ENCODE measurements around the gene CDH10.

CDH10 gene

GRCh38 chr5:24595329-24595728, 49.4 kb downstream of the CDH10 start:
- no peak for DNase-seq

- DNase-seq: no peak
Measured at GRCh38 chr5:24591426-24591825, 53.4 kb downstream of the CDH10 start.

- no peak for DNase-seq
Measured at GRCh38 chr5:24589566-24589965, 55.2 kb downstream of the CDH10 start.

- DNase-seq: no peak
Measured at GRCh38 chr5:24585751-24586150, 59.0 kb downstream of the CDH10 start.

- DNase-seq: no peak
Measured at GRCh38 chr5:24571302-24571701, 73.5 kb downstream of the CDH10 start.

- DNase-seq: no peak
Measured at GRCh38 chr5:24566933-24567332, 77.8 kb downstream of the CDH10 start.

- no peak for DNase-seq
Measured at GRCh38 chr5:24555229-24555628, 89.5 kb downstream of the CDH10 start.

GRCh38 chr5:24547132-24547531, 97.6 kb downstream of the CDH10 start:
- no peak for DNase-seq

- DNase-seq: no peak
Measured at GRCh38 chr5:24539613-24540012, 105.2 kb downstream of the CDH10 start.

- DNase-seq: no peak
Measured at GRCh38 chr5:24538346-24538745, 106.4 kb downstream of the CDH10 start.

GRCh38 chr5:24535646-24536045, 109.1 kb downstream of the CDH10 start:
- DNase-seq: no peak

GRCh38 chr5:24530906-24531305, 113.9 kb downstream of the CDH10 start:
- no peak for DNase-seq

GRCh38 chr5:24525414-24525813, 119.4 kb downstream of the CDH10 start:
- DNase-seq: no peak

- no peak for DNase-seq
Measured at GRCh38 chr5:24512423-24512822, 132.4 kb downstream of the CDH10 start.

GRCh38 chr5:24510523-24510988, 134.2 kb downstream of the CDH10 start:
- DNase-seq: no peak

- DNase-seq: no peak
Measured at GRCh38 chr5:24509943-24510342, 134.8 kb downstream of the CDH10 start.

- DNase-seq: no peak
Measured at GRCh38 chr5:24505258-24505657, 139.5 kb downstream of the CDH10 start.

- DNase-seq: no peak
Measured at GRCh38 chr5:24497591-24498157, 147.1 kb downstream of the CDH10 start.

GRCh38 chr5:24497145-24497544, 147.6 kb downstream of the CDH10 start:
- DNase-seq: no peak

GRCh38 chr5:24496268-24496667, 148.5 kb downstream of the CDH10 start:
- DNase-seq: no peak

- DNase-seq: no peak
Measured at GRCh38 chr5:24492229-24492628, 152.5 kb downstream of the CDH10 start.

- DNase-seq: no peak
Measured at GRCh38 chr5:24491490-24491889, 153.3 kb downstream of the CDH10 start.

- DNase-seq: no peak
Measured at GRCh38 chr5:24487368-24488229, 157.2 kb downstream of the CDH10 start.

GRCh38 chr5:24480952-24481351, 163.8 kb downstream of the CDH10 start:
- DNase-seq: no peak

GRCh38 chr5:24477958-24478357, 166.8 kb downstream of the CDH10 start:
- no peak for DNase-seq
